ENCODE measurements around the gene NXNL2. TPM values are rescaled to one million over a fixed set of nuclear protein-coding genes. Genes with fewer than 3 reads are reported as not detected.

The NXNL2 gene
- total RNA-seq (2014; rRNA removed; shearing (Covaris generic)): 0.49 and 0.56 TPM in 2 replicates

DNA sequence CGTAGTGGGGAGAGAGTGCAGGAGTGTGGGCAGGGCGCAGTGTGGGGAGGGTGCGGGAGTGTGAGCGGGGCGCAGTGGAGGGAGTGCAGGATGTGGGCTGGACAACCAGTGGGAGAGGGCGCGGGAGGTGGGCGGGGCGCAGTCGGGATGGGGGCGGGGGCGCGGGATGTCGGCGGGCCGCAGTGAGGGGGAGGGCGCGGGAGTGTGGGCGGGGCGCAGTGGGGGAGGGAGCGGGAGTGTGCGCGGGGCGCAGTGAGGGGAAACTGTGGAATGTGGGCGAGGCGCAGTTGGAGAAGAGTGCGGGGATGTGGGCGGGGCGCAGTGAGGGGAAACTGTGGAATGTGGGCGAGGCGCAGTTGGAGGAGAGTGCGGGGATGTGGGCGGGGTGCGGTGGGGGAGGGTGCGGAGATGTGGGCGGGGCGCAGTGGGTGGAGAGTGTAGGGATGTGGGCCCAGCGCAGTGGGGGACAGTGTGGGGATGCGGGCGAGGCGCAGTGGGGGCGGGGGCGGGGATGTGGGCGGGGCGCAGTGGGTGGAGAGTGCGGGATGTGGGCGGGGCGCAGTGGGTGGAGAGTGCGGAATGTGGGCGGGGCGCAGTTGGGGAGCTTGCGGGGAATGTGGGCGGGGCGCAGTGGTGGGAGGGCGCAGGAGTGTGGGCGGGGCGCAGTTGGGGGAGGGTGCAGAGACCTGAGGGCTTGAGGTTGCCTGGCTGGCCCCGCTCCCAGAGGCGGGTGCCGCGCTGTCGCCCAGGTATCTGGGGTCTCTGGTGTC, at the start of gene NXNL2:
Gene NXNL2, plus strand, starts transcription at position 723 of the 770 bp plus-strand sequence. CDS start 257 bp downstream, outside the sequence.

Other genes starting within 250 kb of the NXNL2 start
- 31.4 and 38.3 TPM in 2 replicates for gene SPIN1, start 146.7 kb upstream of the NXNL2 start, total RNA-seq (2014; rRNA removed; shearing (Covaris generic))

Data from A375 (cell line).